Daoy (cell line): ENCODE data around the gene ICA1. TPM values are rescaled to one million over a fixed set of nuclear protein-coding genes. Genes with fewer than 3 reads are reported as not detected.
"Not testable (repeated sequence)": the region's sequence is repeated elsewhere in the genome, so short reads cannot be mapped to it uniquely, and the experiment has no call there.

Experiments
- DNase-seq: peaks from one replicate; pipeline ENCODE4 v3.0.0-alpha.2; 2015; ENCODE audit warnings: low read depth
- total RNA-seq: library from RNA; depleted of rRNA; stranded (reverse); fragments of >200 nt; shearing (Covaris generic); gene quantifications from 2 replicates; pipeline ENCODE4 v1.2.3, GENCODE V29; 2014; rRNA removed

ICA1 gene
- total RNA-seq, 1 experiment from 2014 or later = 18.1 TPM

DNA sequence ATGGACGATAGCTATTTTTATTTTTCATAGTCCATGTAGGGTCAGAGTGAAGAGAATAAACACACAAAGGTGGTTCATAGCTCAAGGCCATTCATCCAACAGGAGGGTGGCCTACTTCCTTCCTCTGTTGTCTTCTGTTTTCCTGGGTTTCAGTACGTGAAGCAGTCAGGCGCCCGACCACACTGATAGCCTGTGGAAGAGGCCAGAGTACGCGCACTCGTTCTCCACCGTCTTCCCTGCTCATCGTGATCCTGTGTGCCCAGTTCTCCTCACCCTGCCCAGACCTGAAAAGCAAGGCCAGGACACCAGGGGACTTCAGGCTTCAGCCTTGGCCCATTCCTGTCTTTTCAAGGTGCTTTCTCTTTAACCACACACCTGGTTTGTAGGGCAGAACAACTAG lies 158.7 kb downstream of the ICA1 start:
- DNase-seq = no peak

DNA sequence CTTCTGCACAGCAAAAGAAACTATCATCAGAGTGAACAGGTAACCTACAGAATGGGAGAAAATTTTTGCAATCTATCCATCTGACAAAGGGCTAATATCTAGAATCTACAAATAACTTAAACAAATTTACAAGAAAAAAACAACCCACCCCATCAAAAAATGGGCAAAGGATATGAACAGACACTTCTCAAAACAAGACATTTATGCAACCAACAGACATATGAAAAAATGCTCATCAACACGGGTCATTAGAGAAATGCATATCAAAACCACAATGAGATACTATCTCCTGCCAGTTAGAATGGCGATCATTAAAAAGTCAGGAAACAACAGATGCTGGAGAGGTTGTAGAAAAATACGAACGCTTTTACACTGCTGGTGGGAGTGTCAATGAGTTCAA lies 160.7 kb downstream of the ICA1 start:
- not testable (repeated sequence) for DNase-seq

DNA sequence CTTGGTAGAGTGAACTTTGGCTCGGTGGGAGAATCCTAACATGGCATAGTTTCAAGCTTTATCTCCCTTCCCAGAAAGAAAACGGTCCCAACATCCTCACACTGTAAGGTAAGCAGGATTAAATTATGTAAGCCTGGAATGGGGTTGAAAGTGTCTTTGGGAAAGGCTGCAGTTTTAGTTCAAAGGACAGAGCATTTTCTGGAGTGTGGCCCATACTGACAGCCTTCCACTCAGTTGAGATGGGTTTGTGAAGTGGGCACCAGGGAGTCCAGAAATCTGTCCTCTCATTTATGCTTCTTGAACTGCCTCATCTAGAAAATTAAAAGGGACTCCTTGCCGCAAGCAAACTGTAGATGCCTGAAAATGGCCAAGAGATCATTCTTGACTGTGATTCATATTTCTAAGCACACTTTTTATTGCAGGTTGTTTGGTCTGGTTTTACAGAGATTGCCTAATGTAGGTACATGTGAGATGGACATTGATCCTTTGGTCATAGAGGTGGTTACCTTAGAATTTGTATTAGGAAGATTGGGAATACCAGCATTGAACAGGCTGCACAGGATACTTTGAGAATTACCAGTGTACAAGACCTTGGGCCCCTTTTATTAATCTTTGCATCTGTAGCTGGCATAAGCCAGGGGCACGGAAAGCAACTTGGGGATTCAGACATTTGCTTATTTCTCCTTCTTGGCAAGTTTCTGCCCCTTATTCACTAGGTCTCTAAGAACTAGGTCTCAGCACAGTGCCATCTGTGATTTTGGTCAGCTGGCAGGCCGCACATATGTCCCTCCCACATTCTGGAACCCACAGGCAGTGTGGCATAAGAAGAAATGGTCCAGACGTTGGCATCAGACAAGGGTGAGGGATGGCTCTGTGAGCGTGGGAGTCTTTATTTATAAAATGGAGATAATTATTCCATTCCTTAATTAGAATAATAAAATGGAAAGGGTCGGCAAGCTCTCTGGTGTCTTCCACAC lies 167.5 kb downstream of the ICA1 start:
- DNase-seq = no peak

DNA sequence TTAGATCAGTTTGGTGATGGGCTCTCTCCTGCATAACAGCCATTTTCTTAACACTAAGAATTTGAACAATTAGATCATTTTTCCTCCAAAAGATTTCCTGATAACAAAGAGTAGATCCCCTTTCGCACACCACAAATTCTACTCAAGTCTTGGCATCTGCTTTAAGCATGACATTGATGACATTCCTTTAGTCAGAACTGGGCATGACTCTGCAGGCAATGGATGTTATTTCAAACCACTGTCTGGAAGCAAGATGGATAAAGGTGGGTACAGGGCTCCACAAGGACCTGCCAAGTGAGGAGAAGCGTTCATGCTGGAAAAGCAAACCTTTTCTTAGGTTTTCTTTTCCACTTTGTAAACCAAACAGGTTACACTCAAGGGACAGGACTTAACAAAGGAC lies 169.8 kb downstream of the ICA1 start:
- no peak for DNase-seq

- no peak for DNase-seq
These were observed 172.8 kb downstream of the ICA1 start for GRCh38 chr7:8089036-8089780.

- DNase-seq = no peak
These were observed 175.7 kb downstream of the ICA1 start for GRCh38 chr7:8086239-8086638.

GRCh38 chr7:8085420-8085819 lies 176.5 kb downstream of the ICA1 start:
- no peak for DNase-seq

DNA sequence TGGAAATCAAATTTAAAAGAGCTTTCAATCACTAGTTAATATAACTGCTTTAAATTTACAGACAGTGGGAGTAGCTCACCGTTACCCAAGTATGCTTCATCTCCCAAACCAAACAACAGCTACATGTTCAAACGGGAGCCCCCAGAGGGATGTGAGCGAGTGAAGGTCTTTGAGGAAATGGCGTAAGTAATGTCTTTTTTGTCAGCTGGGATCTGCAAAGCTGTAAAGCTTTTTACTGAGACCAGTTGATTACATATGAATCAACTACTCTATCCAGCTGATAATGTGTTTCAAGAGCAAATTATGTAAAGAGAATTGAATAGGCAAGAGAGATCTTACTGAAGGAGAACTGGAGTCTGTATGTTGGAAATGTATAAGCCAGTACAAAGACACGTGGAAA lies 177.1 kb downstream of the ICA1 start:
- DNase-seq = no peak

DNA sequence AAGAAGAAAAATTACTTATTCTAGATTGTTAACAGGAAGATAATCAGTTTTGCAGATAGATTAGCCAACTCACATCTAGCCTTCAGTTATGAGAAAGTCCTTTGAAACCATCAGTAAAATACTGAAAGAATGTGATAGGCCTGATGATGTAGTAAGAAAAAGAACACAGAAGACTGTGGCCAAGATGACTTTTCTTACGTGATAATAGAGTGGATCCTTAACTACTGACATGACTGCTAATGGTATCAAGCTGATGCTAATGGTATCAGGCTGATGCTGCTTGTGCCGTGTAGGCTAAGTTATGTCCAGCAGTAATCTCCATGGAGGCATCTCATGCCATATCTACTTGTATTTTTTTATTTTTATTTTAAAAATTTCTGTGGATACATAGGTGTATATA lies 179.2 kb downstream of the ICA1 start:
- DNase-seq = no peak

- no peak for DNase-seq
These were observed 183.5 kb downstream of the ICA1 start for GRCh38 chr7:8078418-8078817.

DNA sequence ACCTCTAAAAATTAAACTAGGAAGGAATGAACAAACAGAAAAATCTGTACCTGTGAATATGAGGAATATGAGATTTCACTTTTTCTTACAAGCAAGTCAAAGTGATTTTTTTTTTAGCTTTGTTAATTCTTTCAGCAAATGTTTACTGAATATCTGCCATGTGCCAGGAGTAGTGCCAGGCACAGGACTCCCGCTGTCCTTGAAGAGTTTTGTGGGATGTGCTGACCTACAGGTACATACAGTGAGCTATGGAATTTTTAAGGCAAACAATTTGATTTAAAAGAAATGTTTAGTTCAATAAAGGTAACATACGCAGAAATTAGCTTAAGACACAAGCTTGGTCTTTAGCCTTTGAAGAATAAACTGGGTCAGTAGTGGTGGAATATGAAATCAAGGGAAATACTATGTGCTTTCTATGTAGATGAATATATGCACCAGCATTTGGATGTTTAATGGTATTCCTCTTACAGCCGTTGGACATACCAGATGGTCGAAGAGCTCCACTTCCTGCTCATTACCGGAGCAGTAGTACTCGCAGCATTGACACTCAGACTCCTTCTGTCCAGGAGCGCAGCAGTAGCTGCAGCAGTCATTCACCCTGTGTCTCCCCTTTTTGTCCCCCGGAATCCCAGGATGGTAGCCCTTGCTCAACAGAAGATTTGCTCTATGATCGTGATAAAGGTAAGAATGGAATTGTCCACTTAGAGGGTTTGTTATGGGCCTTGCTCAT lies 191.4 kb downstream of the ICA1 start:
- no peak for DNase-seq

GRCh38 chr7:8068892-8069686 lies 192.9 kb downstream of the ICA1 start:
- no peak for DNase-seq

GRCh38 chr7:8065356-8065813 lies 196.6 kb downstream of the ICA1 start:
- DNase-seq = peak; percentile 75

GRCh38 chr7:8064828-8065227 lies 197.1 kb downstream of the ICA1 start:
- no peak for DNase-seq

DNA sequence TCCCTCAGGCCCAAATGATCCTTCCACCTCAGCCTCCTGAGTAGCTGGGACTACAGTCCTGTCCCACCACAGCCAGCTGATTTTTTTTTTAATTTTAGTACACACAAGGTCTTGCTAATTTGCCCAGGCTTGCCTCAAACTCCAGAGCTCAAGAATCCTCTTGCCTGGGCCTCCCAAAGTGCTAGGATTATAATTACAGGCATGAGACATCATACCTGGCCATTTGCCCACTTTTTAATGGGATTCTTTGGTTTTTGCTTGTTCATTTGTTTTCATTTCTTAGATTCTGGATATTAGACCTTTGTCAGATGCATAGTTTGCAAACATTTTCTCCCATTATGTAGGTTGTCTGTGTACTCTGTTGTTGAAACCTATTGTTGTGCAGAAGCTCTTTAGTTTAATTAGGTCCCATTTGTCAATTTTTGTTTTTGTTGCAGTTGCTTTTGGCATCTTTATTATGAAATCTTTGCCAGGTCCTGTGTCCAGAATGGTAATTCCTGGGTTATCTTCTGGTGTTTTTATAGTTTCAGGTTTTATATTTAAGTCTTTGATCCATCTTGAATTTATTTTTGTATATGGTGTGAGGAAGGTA lies 198.2 kb downstream of the ICA1 start:
- DNase-seq = peak; percentile 49

GRCh38 chr7:8063300-8063699 lies 198.7 kb downstream of the ICA1 start:
- DNase-seq = not testable (repeated sequence)

Other genes with a start within 250 kb of the ICA1 start
- not detected in 2 replicates for gene NXPH1, start 171.4 kb upstream of the ICA1 start, total RNA-seq